Endometrial microvascular endothelial cells (primary cell): ENCODE data around the gene CD247. TPM values are rescaled to one million over a fixed set of nuclear protein-coding genes. Genes with fewer than 3 reads are reported as not detected.

Source experiments
- in situ Hi-C: cut with HindIII; loops from 2 replicates; pipeline ENCODE4 v1.10.0; 2017; ENCODE audit warnings: low sequenced_read_pairs, low pct_unique_long_range_greater_than_20kb; ENCODE audit errors: inconsistent ontology term
- total RNA-seq: library from RNA; depleted of rRNA; stranded (reverse); fragments of >200 nt; gene quantifications from one replicate; pipeline ENCODE4 v1.2.3, GENCODE V29; 2015; ENCODE audit errors: inconsistent ontology term

CD247 gene
- total RNA-seq, 1 donor from 2014 or later: not detected

DNA sequence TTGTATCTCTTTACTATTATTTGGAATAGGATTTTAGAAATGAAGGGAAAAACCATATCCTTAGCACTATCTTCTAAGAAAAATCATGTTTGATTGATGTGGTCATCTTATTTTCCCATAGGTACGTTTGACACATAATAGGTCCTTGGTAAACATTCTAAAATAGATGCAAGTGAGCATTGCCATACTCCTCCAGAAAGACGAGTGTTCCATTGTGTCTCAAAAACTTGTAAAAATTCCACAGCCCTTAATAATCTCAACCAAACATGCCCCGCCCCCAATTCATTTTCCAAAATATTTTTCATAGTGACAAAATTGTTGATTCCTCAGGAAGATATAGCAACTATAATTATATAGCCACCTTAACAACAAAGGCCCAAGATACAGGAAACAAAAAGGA is 113.4 kb downstream of the CD247 start:
- in situ Hi-C loops: no loop called here

DNA sequence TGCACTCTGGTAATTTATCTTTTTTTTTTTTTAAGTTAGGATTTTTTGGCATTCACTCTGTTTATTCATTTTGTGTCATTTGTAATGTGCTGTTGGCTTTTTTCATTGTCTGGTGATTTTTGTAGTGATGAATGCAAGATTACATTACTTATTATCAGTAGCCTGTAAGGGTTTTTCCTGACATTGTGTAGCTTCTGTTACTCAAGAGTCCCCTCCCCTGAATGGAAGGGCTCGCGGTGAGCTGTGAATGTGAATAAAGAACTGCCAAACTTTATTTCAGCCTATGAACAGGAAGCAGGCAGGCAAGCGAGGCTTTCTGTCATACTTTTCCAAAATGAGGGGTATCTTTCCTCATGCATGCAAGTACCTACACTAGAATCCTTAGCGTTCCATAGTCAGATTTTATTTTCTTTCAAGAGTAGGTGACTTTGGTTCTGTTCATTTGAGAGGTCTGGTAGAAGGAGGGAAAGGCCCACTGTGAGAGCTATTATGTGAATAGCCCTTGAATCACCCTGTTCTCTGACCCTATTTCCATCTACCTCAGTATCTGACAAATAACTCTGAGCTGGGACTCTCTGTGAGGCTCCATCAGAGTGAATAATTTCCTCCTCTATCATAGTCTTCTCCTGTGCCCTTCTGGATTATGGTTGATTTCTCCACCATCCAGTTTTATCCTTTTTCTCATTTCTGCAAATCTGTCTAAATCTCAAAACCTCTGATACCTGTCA is 114.0 kb downstream of the CD247 start:
- in situ Hi-C loops: no loop called here

- in situ Hi-C loops: no loop called here
Measured at GRCh38 chr1:167401260-167401873, 117.0 kb downstream of the CD247 start.

GRCh38 chr1:167400359-167400953 is 117.9 kb downstream of the CD247 start:
- in situ Hi-C loops: no loop called here

DNA sequence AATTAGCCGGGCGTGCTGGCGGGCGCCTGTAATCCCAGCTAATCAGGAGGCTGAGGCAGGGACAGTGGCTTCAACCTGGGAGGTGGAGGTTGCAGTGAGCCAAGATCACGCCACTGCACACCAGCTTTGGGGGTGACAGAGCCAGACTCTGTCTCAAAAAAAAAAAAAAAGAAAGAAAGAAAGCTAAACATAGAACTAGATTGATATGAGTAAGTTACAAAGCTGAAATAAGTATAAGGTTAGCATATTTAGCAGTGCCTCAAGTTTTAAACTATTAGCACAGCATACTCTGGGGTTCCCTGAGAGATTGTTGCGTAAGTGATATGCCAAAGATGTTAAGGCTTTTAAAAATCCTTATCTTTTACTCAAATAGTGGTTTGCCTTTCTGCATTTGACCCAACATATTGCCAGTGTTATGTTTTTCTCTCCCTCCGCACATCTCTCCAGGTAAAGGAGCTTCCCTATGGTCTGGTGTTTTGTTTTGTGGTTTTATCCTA is 126.1 kb downstream of the CD247 start:
- in situ Hi-C loops: no loop called here

DNA sequence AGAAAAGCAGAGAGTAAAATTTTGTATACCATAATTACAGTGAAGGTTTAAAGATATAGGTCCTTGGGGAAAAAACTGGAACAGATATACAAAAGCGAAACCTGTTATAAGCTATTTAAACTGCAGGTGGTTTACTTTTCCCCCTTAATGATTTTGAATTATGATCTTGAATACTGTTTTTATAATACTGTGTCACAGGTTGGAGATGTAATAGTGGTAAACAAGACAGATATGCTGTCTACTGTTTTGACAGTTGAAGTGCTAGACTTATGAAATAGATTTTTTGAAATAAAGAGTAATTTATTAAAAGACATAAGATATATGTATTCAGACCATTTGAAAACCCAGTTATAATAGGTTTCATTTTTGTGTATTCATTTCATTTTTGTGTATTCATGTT is 129.4 kb downstream of the CD247 start:
- in situ Hi-C loops: no loop called here

DNA sequence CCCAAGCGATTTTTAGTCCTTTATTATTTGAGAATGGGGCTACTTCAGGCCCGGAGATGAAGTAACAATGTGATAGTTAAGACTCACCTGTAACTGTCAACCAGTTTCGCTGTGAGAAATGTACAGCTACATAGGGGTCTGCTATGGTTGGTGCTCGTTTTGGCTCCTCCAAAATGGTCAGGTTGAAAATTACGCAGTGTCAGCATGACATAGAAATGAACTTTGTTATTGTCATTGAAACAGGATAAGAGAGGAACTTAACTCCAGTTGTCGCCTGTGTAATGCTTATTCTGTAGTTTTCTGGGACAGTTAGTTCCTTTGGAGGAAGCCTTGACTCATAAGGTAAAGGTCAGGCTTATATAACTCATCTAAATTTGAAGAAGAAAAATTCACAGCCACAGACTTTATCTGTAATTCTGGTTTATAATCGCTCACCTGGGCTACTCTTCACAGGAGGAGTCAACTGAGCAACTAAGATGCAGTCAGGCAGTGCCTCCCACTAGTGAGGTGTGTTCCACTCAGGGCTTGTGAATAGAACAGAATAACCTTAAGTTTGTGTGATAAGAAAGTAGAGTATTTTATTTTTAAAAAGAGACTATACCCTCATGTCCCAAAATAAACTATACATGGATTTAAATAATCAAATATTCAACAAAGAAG is 130.9 kb downstream of the CD247 start:
- in situ Hi-C loops: no loop called here

Other genes starting within 250 kb of the CD247 start
- 28.3 TPM for gene CREG1, start 35.2 kb upstream of the CD247 start, total RNA-seq
- gene RCSD1, start 111.7 kb upstream of the CD247 start, total RNA-seq: not detected
- 103 TPM for gene MPZL1, start 203.5 kb upstream of the CD247 start, total RNA-seq